Eye (tissue), 1 donor: ENCODE data around the gene DNAJB8.
A peak's percentile ranks its signal among the peaks of the same experiment; 100 is the strongest.

Experiments used
- DNase-seq: peaks from one replicate; pipeline ENCODE4 v3.0.0-alpha.2; 2015

The DNAJB8 gene

DNA sequence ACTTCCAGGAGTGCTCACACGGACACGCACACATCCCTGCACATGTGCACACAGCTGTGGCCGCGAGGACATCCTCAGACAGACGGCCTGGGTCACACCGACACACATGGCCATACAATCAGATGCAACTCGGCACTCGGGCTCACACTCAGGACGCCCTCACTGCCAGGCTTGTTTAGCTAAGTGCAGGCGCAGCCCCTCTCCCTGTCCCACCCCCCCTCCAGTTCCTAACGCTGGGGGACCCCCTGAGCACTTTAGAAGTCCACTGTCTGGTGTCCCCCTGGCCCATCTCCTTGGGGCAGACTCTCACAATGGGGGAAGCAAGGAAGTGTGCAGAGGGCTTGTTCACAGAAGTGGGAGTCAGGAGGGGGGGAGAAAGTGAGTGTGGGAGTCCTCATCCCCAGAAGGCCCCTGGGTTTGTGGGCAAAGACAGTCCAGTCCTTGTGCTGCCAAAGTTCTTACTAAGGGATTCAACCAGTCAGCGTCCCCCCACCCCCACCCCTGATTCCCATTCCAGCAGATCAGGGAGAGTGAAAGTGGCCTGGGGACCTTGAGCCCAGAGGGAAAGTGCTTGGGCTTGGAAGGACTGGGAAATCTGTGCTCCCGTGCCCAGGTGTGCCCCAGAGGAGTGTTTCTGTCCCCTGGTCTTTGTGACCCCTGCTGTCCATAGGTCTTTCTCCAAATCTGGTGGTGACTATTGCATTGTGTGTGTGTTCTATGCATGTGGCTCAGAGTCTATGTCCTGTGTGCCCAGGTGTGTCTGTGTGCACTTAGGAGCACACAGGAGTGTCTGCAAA lies 27.1 kb upstream of the DNAJB8 start:
- DNase-seq: peak; percentile 53

DNA sequence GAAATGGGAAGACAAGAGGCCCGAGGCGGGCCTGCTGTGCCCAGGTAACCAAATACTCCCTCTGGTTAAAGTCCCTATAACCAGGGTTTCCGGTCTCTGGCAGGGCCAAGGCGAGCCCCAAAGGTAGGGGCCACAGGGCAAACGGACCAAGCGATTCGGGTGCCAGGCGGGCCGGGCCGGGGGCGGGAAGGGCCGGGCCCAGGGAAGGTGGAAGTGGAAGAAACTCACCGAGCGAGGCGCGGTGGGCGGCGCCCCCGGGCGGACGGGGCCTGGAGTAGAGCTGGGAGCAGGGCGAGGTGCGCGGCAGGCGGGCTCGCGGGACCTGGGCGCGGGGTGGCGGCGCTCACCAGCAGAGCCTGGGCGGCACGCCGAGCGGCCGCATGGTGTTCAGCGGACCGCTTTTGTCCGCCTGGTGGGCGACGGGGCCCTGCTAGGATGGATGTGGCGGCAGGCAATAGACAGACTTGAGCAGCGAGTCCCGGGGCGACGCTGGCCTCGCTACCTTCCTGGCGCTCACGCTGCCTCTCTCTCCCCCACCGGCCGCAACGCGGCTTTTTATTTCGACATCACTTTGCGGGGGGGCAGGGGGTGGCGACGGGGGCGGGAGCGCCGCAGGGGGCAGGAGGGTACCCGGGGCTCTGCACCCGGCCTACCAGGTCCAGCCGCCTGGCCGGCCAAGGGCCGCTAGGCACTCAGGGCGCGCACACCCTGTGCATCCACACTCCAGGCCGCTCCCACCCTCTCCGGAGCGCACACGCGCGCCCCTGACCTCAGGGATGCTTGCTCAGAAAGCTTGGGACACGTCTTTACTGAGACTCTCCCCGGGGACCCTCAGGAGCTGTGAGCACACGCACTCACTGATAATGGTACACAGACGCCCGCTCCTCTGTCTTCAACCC lies 26.2 kb upstream of the DNAJB8 start, which contains the start of gene GATA2:
Gene GATA2, minus strand, starts transcription at position 531 of the 899 bp plus-strand sequence. CDS start 6,170 bp downstream, outside the sequence.
- DNase-seq: peak; percentile 71

DNA sequence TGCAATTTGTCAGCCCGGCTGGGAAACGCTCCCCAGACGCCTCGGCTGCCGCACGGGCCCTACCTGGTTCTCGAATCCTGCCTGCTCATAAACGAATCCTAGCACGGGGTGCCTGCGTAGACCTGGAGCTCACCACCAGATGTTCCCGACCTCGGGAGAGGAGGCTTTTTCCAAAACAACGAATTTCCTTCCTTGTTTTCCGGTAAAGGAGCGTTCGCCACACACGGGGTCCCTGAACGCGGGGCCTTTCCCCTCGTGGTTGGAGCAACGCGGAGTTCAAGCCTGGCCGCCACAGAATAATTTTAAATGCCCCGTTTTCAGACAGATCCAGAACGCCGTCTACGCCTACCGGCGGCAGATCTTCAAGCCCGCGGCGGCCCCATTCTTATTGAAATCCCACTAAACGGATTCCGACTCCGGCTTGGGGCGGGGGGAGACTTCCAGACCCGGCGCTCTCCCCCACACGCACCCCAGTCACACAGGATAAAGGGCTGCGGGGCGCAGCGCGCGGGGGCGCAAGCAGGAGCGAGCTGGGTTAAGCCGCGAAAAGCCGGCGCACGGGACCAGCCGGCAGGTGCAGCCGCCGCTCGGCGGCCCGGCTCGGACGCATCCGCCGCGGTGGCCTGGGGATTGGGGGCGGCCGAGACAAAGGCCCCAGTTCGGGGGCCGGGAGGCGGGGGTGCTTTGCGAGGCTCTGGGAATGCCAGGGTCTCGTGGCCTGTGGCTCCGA lies 25.4 kb upstream of the DNAJB8 start:
- peak; percentile 86 for DNase-seq

DNA sequence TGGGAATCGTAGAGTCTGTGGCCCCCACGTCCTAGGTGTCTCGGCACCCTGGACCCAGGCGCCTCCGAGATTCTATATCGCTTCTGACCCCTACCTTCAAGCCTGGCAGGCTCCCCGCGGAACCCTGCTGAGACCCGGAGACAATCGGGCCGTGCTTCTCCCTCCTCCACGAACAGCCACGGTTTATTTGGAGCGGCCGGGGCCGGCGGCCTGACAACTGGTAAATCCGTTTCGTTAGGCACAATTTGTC lies 24.9 kb upstream of the DNAJB8 start:
- DNase-seq: no peak

DNA sequence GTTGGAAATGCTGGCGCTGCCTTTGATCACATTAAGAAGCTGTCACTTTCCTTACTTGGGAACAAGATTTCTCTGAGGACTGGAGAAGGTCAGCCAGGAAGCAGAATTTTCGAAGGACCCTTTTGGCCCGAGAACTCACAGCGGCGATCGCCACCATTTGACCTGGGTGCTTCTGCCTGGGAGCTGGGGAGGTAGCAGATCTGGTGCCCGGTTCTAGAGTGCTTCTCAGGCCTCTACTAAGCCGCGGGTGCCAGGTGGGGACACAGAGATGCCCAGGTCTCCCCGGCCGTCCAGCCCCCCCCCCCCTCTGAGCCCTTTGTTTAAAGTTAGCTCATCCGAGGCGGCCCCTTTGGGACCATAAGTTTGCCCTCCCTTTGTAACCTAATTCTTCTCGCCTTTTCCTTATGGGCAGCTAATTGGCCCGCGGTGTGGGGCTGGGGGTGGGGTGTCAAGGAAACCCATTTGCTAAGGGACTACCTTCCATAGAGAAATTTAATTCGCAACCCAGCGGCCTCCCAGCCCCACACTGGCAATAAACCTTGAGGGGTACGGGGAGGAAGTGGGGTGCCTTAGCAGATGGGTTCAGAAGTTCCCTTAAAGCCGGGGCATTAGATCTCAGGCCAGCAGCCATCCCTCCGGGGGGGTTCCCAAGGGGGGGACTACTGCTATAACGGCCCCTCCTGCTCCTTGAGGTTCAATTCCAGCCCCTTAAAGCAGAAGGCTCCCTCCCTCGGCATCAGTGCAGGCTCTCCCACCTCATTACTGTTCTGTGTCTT lies 24.4 kb upstream of the DNAJB8 start:
- DNase-seq: peak; percentile 70

DNA sequence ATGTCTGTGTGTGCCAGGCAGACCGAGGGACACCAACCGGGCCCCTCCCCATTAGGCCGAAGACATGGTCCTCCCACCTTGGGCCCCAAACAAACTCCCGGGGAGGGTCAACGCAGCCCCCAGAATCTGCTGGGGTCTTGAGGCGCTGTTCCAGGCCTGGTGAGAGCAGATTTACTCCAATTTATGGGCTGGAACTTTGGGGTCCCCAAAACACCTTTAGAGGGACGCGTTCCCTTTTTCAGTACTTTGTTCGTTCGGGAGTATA lies 23.9 kb upstream of the DNAJB8 start:
- no peak for DNase-seq

DNA sequence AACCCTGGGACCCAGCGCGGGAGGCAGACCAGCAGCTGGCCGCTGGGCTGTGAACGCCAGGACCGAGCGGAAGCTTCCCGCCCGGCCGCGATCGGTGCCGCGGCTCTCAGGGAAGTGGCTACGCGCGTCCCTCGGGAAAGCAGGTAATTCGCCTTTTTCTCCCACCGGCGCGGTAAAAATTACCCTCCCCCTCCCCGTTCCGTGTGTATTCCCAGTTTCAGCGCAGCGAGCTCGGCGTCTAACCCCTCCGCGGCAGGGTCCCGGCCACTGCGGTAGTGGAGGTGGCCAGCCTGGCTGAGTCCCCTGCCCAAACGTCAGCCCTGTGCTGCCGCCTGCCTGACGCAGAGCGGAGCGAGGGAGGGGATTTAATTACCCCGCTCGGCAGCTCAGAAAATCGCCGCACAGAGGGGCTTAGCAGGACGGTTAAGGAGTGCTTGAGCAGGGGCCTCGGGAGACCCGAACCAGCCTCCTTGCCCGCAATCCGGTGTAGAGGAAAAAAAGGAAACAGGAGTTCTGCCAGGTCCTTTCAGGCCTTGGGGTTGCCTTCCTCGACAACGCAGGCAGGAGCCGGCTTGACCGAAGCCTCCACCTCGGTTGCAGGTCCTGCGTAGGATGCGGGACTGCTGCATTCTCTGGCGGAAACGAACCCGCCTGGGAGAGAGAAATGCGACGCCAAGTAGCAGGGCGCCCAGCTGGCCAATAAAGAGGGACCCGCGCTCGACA lies 23.4 kb upstream of the DNAJB8 start:
- peak; percentile 84 for DNase-seq

DNA sequence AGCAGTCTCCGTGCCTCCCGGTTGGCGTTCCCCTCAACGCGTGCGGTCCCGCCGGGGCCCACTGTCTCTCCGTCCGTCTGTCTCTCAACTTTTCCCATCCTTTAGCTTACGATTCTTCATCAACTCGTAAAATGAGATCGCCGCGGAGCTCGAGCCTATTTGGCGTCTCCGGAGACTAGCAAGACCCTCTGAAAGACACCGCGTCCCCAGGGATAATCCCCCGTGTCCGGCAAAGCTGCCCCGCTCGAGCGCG lies 22.9 kb upstream of the DNAJB8 start:
- DNase-seq: no peak

DNA sequence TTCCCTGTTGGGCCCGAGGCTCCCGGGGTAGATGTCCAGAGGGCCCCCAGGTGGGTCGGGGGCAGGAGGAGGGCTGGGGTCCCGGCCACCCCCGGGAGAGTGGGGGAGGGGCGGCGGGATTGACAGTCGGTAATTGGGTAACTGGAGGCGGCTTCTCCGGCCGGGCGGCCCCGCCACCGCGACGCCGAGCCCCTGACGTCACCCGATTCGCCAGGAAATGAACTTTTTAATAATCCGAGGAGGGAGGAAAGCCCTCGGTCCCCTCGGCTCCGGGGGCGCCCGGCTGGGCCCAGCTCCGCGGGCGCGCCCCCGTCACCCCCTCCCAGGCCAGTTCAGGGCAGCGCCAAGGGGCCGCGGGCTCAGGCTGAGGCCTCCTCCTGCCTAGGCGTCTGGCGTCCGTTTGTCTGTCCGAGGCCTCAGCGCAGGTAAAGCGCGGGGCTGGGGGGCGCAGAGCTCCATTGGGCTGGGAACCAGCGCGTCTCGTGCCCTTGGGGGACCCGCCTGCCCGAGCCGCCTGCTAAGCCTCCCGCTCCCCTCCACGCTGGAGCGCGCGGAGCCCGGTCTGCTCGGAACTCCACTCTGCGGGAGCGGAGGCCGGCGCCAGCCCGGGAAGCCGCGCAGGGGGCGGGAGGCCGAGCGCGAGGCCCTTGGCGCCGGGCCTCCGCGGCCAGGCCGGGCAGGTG lies 22.4 kb upstream of the DNAJB8 start:
- DNase-seq: peak; percentile 76

DNA sequence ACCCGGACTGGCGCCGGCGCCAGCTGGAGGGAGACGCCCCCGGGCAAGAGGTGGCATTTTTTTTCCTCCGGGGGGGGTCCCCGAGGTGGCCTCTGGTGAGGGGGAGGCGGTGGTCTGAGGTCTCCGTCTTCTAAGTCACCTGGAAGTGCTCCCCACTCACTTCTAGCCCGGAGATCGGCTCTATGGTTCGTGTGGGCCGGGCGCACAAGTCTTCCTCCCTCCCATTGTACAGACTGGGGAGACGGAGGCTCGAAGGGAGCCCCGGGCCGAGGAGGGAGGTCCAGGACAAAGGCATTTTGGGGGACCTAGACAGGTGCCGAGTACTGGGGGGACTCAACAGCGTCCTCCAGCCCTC lies 21.9 kb upstream of the DNAJB8 start:
- DNase-seq: peak; percentile 57

DNA sequence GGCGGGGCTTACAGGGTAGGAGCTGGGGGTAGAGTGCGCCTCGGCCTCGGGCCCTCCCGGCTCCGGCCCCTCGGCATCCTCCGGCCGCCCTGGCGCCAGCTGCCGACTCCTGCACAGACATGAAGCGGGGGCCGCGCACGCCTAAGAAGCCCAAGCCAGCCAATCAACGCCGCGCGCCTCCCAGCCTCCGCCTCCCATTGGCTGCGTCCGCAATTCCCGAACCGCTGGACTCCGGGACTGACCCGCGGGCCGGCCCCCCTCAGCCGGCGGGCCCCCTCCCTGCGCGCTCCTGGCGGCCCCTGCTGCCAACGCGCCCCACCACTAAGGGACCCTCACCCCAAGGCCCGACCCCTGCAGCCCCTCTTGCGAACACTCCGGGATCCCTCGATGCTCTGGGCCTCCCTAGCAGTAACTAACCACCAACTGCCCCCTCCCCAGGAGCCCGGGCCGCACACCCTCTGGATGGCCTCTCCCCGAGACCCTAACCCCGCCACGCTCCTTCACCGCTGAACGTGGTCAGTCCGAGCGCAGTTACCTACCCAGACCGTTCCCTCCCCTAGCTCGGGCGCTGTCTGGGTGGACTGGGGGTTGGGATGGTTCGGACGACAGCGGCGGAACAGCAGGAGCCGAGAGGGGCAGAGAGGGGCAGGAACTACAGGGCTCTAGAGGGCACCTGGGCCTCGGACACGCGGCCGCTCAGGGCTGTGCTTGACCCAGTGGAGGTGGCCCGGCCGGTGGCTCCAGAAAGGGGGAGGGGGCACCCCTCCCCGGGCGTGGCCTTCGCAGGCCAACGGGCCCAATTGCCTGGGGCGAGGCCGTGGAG lies 21.3 kb upstream of the DNAJB8 start:
- peak; percentile 92 for DNase-seq

DNA sequence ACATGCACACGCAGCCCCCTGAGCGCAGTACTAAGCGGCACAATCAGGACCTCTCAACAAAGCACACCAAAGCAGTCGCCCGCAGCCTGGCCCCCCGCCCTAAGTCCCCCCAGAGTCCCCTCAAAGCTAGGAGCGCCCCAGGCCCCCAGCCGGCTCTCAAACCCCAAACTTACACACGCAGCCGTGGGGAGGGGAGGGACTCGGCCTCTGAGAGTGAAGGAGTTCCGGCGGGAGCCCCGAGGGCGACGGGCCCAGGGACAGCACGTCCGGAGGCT lies 20.8 kb upstream of the DNAJB8 start:
- DNase-seq: no peak

DNA sequence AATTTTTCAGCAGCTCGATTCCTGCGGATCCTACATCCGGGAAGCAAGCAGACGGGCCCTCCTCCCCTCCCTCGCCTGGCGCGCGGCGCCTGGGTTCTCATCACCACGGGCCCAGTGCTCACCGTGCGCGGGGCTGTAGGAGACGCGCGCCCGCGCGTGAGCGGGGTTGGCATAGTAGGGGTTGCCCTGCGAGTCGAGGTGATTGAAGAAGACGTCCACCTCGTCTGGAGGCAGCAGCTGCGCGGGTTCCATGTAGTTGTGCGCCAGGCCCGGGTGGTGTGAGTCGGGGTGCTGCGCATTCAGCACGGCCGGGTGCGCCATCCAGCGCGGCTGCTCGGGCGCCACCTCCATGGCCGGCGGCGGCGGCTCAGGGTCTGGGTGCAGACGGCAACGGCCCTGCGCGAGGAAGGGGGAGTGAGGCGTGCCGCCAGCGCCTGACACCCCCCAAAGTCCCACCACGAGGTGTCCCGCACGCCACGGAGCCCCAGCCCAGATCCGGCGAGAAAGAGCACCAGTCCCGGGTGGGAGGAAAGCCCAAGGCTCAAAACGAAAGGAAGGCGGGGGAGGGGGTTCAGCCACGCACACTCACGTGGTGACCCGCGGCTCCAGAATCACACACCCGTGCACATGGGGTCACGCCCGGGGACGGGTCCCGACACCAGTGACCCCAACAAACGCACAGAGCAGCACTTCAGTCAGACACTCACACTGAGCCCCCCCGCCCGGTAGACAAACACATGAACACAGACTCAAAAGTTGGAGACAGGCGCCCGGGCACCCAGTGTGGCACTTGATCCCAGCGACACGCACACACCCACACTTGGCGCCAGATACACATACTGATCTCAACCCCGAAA lies 20.2 kb upstream of the DNAJB8 start:
- DNase-seq: peak; percentile 73

DNA sequence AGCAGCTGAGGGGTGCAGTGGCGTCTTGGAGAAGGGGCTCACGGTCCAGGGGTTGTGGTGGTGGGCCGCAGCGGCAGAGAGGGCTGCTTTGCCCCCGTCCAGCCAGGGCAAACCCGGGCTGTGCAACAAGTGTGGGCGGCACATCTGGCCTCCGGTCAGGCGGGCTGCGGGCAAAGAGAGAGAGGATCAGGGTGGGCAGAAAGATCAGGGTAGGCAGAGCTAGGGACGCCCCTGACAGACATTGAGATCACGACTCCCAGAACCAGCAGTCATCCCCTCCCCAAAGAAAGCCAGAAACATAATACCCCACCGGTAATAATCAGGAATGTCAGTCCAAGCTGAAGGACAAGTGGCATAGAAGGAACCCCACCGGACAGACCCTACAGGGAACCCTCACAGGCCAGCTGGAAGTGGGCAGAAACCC lies 19.5 kb upstream of the DNAJB8 start:
- no peak for DNase-seq

DNA sequence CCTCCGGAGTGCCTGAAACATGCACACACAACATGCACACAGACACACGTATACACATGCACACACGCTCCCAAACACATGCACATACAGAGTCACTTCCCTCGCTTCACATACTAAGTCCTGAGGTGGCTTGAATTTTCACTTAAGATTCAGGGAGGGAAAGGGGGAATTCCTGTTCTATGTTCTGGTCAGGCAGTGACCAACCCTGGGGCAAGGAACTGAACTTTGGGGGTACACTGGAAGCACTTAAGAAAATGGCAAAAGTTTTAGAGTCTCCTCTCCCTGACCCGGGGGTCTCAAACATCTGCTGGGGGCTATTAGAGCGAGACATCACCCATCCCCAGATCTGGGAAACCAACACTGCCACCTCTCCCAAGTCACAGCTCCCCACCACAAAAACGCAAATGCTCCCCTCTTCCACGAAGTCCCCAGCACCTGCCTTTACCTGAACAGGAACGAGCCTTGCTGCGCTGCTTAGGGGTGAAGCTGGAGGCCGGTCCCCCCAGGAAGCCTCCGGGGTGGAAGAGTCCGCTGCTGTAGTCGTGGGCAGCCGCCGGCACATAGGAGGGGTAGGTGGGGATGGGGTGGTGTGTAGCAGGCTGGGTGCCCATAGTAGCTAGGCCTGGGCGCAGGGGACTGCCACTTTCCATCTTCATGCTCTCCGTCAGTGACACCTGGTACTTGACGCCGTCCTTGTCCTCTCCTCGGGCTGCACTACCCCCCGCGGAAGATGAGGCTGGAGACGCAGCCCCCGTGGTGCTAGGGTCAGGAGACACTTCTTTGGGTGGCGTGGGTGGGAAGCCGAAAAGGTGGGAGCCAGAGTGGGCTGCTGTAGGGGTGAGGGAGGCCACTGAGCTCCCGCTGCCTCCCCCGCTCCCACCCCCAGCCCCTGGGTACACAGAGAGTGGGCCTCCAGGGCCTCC lies 18.9 kb upstream of the DNAJB8 start:
- peak; percentile 57 for DNase-seq

DNA sequence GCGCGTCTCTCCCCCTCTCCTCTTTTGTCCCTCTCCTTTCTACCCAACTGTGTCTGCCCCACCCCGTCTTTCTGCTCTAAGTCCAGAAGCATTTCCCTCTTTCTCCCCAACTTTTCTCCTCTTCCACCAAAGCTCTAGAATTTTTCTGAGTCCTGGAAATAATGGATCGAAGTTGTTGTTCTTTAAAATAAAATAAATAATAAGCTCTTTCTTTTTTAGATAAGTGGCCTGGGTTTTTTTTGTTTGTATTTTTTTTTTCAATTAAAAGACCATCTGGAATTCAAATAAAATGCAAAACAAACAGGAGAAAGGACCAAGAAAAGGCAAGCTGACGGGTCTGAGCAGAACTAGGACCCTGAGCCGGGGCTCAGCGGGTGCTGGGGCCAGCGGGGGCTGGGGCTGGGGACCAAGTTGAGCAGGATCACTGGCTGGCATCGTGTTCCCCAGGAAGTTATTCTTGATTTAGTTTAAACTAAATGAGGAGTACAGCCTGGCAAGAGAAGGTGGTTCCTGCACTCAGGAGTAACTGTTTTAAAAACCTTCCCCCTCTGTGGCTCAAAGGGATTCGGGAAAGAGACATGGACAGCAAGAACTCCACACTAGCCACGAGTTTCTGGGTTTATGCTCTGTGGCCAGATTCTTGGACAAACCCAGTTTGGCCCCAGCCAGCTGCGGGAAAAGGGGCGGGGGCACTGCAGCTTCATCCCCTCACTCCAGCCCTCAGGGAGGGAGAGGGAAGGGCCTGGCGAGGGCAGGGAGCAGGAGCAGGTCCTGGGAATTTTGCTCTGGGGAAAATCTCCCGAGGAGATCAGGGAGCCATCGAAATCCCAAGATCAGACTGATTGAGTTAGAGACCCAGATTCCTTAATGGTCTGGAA lies 18.0 kb upstream of the DNAJB8 start:
- peak; percentile 52 for DNase-seq

DNA sequence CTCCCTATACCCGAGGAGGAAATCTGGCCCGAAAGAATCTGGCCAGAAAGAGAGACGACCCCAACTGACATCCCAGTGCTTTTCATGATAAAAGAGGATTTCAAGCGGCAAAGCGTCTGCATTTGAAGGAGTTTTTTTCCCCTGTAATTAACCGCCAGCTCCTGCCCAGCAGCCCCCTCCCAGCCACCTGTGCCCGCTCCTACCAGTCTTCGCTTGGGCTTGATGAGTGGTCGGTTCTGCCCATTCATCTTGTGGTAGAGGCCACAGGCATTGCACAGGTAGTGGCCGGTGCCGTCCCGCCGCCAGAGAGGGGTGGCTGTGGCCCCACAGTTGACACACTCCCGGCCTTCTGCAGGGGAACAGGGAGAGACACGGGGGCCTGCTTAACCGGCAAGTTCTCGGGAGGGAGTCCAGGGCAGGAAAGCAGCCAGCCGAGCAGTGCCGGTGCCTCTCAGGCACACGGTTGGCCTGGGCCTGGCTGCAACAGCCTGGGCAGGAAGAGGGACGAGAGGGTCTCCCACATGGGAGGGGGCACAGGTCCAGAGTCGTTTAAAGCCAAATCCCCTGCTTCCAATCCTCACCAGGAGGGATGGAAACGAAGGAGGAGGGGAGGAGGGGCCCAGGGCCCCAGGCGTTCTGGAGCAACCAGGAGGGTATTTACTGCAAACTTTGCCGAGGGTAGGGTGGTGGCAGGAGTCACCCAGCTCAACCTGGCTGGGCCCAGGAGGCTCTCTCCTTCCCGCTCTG lies 17.1 kb upstream of the DNAJB8 start:
- DNase-seq: peak; percentile 77
